Aorta (tissue), 5 donors: ENCODE results near the gene EXOC3L4. TPM values are rescaled to one million over a fixed set of nuclear protein-coding genes. Genes with fewer than 3 reads are reported as not detected.

Source experiments
- ATAC-seq: fragments of 200-7000 bp; cut with Tn5 transposase; one replicate; pipeline ENCODE4 v1.9.1; 2022; ENCODE audit warnings: moderate library complexity; ENCODE audit not compliant: low FRiP score
- DNase-seq, 2 donors: peaks; one replicate each; pipeline ENCODE4 v3.0.0-alpha.2; 2020
- H3K27ac ChIP-seq, 2 donors: one replicate each; pipeline ENCODE4 v1.5.1; 2013; ENCODE audit warnings: low read length in 2 of 2, mild to moderate bottlenecking in 2 of 2, moderate library complexity in 2 of 2, control low read depth in 1 of 2, inconsistent platforms in 1 of 2, low read depth in 1 of 2
- H3K27me3 ChIP-seq, 2 donors: one replicate each; pipeline ENCODE4 v1.6.1; 2013; ENCODE audit warnings: control low read depth in 1 of 2, low read length in 1 of 2, mild to moderate bottlenecking in 1 of 2, moderate library complexity in 1 of 2; ENCODE audit not compliant: insufficient read depth in 2 of 2, control insufficient read depth in 1 of 2
- H3K36me3 ChIP-seq, 2 donors: one replicate each; pipeline ENCODE4 v1.6.1; 2013; ENCODE audit warnings: control low read depth in 1 of 2, low read length in 1 of 2, mild to moderate bottlenecking in 1 of 2; ENCODE audit not compliant: insufficient read depth in 2 of 2, control insufficient read depth in 1 of 2
- H3K4me1 ChIP-seq, 2 donors: one replicate each; pipeline ENCODE4 v1.6.1; 2013; ENCODE audit warnings: low read length in 2 of 2, control low read depth in 1 of 2, mild to moderate bottlenecking in 1 of 2, moderate library complexity in 1 of 2; ENCODE audit not compliant: insufficient read depth in 2 of 2, control insufficient read depth in 1 of 2
- H3K4me3 ChIP-seq, 2 donors: one replicate each; pipeline ENCODE4 v1.5.1; 2013; ENCODE audit warnings: low read length in 2 of 2, control low read depth in 1 of 2, mild to moderate bottlenecking in 1 of 2
- H3K9me3 ChIP-seq: one replicate; pipeline ENCODE4 v1.6.1; 2013; ENCODE audit warnings: mild to moderate bottlenecking, low read length; ENCODE audit not compliant: control insufficient read depth
- WGBS, 2 donors: extraction: QIAGEN DNeasy Blood & Tissue Kit; methylation state at CpG; one replicate each; pipeline ENCODE4 v1.1.7; 2013; 5-methylcytosine and 5-hydroxymethylcytosine counted together
- intact Hi-C, 2 donors: fragments of 100-400 bp; cut with DNase I; formaldehyde crosslinking; loops; one replicate each; pipeline versions ENCODE4 v1.14.2 to v1.15.0; 2022
- polyA plus RNA-seq, 2 donors: library from polyadenylated mRNA; stranded (reverse); fragments of 200-250 nt; gene quantifications; one replicate each; pipeline ENCODE4 v1.2.3, GENCODE V29; 2013
- total RNA-seq, 2 donors: library from RNA; stranded (reverse); fragmentation: NEBNext Ultra II Directional; extraction: Animal tissue kit (Norgen Biotek cat#: 25700); gene quantifications; one replicate each; pipeline ENCODE4 v1.2.1, GENCODE V29; 2021
- donor health status: healthy with polysubstance abuse.
- donor health status: Bipolar disorder and iron deficiency.
- donor health status: DM: no; HTN: no; CAD: no.
- donor health status: DM: no; HTN: no; CAD: no.
- donor health status: DM: yes; HTN: yes; CAD: no.

EXOC3L4 gene
- total and polyA plus RNA-seq, 4 donors = 0.68 to 7.4 (median 4.8) TPM; not detected in 1

DNA sequence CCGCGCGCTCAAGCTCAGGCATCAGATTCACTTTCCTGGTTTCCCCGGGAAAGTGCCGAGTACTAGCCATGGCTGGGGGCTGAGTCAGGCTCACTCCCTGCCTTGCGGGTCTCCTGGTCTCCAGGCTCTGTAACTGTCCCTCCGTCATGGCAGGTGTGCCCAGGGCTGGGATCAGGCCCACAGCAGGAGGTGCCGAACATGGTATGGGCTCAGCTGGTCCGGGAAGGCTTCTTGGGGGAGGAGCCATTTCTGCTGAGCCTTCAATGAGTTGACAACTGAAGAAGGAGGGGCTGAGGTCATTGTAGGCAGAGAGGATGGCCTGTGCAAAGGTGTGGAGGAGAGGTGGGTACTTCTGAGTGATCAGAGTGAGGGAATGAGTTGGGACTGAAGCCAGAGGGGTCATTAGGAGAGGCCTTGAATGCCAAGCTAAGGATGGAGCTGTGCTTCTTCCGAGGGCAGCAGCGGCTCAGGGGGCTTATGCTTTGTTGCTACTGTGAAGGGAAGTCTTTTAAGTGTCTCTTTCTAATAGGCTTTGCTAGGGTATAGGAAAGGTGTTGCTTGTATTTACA is 769 bp downstream of the EXOC3L4 start:
- intact Hi-C loops = no loop called here
- no peaks in the 10 kb centered on the region for H3K27me3 ChIP-seq
- WGBS, 2 donors = 93 to 94% methylated on average over 11 of the region's 11 CpGs
- H3K4me1 ChIP-seq = no peaks in the 10 kb centered on the region
- H3K4me3 ChIP-seq = no peak overlapping the region
- ATAC-seq (no peak), DNase-seq (no peak)
- H3K27ac ChIP-seq = no peak overlapping the region
- no peaks in the 10 kb centered on the region for H3K9me3 ChIP-seq
- no peaks in the 10 kb centered on the region for H3K36me3 ChIP-seq

DNA sequence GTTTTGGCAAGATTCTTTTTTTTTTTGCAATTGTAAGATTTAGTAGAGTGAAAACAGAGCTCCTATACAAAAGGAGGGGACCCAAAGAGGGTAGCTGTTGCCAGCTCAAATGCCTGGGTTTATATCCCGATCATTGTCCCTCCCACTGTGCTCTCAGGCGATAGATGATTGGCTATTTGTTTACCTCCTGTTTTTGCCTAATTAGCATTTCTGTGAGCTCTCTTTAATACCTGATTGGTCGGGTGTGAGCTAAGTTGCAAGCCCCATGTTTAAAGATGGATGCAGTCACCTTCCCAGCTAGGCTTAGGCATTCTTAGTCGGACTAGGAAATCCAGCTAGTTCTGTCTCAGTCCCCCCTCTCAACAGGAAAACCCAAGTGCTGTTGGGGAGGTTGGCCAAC is 1.9 kb downstream of the EXOC3L4 start:
- Histone ChIP-seq H3K4me3 (no peak overlapping the region), H3K27me3 (no peaks in the 10 kb centered on the region), H3K36me3 (no peaks in the 10 kb centered on the region), H3K4me1 (no peaks in the 10 kb centered on the region), H3K9me3 (no peaks in the 10 kb centered on the region), H3K27ac (no peak overlapping the region)
- intact Hi-C loops = no loop called here
- no peak for ATAC-seq
- DNase-seq = no peak
- WGBS, 2 donors = 54 to 74% methylated on average over 4 of the region's 4 CpGs

DNA sequence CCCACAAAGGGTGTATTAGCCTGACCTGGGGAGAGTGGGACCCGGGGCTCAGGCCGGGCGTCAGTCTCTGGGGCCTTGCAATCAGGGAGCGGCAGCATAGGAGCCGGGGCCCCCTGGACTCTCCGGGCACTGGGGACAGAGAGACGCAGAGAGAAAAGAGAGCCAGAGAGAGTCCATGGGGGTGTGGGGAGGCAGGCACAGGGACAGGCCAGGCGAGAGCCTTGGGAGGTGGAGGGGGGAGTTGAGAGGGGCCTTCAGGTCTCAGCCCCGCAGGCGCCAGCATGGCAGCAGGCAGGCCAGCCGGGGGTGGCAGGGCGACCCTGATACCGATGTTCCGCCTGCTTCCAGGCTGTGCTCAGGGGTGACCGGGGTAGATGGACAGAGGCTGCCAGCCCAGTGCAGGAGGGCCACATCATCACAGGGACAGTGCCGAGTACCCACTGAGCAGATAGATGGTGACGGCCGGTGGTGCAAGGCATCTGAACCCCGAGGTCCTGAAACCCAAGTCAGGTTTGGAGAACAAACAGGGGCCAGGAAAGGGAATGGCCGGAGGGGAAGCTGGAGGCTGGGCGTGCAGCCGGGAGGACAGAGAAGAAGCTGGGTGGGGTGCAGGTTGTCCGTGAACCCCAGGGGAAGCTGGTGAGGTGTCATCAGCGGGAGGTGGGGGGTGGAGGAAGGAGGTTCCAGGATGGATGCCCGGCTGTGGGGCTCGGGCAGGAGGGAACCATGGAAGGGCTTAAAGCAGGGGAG is 2.9 kb downstream of the EXOC3L4 start:
- ATAC-seq (no peak), DNase-seq (no peak)
- H3K9me3 ChIP-seq = no peaks in the 10 kb centered on the region
- intact Hi-C loops = no loop called here
- H3K36me3 ChIP-seq = no peaks in the 10 kb centered on the region
- no peaks in the 10 kb centered on the region for H3K27me3 ChIP-seq
- H3K4me1 ChIP-seq = no peaks in the 10 kb centered on the region
- 83 to 87% methylated on average over 25 to 26 of the region's 26 CpGs for WGBS, 2 donors
- no peak overlapping the region for H3K27ac ChIP-seq
- H3K4me3 ChIP-seq = no peak overlapping the region

DNA sequence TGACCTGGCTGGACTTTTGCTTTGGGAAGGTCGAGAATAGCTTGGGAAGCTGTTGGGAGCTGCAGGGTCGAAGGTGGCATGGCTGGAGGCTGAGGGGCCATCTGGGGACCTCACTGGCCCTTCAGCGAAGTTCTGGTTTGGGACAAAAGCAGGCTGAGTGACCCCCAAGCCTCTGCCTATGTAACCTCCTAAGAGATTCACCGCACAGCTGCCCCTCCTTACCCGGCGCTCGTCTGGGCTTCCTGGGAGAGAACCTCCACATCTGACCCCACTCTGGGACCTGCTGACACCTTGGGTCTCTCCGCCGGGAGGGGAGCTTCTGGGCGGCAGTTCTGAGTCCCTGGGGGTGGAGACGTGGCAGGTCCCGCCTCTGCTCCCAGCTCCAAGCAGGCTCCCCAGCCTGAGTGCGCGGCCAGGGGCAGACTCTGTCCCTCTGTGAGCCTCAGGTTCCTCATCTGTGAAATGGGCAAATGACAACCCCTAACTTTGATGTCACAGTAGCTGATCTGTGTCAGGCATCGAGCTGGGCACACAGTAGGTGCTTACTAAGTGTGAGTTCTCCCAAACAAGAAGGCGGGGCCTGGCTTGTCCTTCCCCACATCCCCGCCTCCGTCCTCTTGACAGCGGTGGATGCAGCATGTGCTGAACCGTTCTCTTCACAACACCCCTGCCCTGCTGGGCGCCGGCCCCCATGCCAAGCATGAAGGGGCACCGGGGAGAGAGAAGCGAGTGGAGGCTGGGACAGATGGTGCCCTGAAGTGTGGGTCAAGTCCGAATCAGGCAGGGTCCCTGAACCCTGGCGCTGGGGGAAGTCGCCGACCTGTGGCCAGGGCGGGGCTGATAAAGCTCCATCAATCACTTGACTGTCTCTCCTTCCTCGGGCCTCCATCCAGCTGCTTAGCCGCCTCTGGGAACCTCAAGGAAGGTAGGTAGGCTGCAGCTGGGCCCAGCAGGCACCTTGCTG is 3.8 kb downstream of the EXOC3L4 start:
- Histone ChIP-seq H3K27ac (no peak overlapping the region), H3K27me3 (no peaks in the 10 kb centered on the region), H3K36me3 (no peaks in the 10 kb centered on the region), H3K4me3 (no peak overlapping the region), H3K9me3 (no peaks in the 10 kb centered on the region), H3K4me1 (no peaks in the 10 kb centered on the region)
- DNase-seq = no peak
- no peak for ATAC-seq
- WGBS, 2 donors = 81 to 82% methylated on average over 31 of the region's 31 CpGs
- intact Hi-C loops = no loop called here

DNA sequence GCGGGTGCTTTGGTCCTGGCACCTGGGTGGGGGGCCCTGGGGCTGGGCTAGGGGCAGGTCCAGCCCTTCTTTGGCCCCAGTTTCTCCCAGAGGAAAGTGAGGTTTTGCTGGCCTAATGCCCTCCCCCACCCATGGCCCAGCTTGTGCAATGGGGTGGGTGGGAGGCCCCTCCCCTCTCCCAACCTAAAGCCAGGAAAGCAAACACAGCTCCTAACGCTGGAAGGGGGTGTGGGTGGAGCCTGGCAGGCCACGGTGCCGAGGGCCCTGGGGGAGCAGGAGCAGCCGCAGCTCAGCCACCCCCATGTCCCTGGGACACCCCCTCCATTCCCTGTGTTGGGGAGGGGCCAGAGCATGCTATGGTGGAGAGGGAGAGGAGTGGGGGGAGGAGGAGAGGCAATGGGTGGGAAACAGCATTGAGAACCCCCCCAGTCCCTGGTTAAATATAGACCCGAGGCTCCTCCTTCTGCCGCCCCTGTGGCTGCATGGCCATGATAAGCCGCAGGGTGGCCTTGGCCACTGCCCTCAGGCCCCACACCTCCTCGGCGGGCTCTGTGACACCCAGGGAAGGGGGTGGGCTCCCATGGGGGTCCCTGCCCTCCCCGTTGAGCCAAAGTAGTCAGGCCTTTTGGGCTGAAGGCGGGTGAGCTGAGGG is 4.7 kb downstream of the EXOC3L4 start:
- 56 to 66% methylated on average over 6 to 12 of the region's 12 CpGs for WGBS, 2 donors
- no peak for DNase-seq
- H3K4me3 ChIP-seq = no peak overlapping the region
- intact Hi-C loops = no loop called here
- H3K27me3 ChIP-seq = no peaks in the 10 kb centered on the region
- no peaks in the 10 kb centered on the region for H3K4me1 ChIP-seq
- H3K27ac ChIP-seq = no peak overlapping the region
- no peaks in the 10 kb centered on the region for H3K36me3 ChIP-seq
- H3K9me3 ChIP-seq = no peaks in the 10 kb centered on the region
- no peak for ATAC-seq

- DNase-seq = no peak
- Histone ChIP-seq H3K27me3 (no peaks in the 10 kb centered on the region), H3K9me3 (no peaks in the 10 kb centered on the region), H3K27ac (no peak overlapping the region), H3K4me1 (no peaks in the 10 kb centered on the region), H3K36me3 (no peaks in the 10 kb centered on the region), H3K4me3 (no peak overlapping the region)
- no peak for ATAC-seq
- intact Hi-C loops = no loop called here
- 92 to 97% methylated on average over 8 of the region's 8 CpGs for WGBS, 2 donors
These were observed 5.3 kb downstream of the EXOC3L4 start for GRCh38 chr14:103099733-103100280.

DNA sequence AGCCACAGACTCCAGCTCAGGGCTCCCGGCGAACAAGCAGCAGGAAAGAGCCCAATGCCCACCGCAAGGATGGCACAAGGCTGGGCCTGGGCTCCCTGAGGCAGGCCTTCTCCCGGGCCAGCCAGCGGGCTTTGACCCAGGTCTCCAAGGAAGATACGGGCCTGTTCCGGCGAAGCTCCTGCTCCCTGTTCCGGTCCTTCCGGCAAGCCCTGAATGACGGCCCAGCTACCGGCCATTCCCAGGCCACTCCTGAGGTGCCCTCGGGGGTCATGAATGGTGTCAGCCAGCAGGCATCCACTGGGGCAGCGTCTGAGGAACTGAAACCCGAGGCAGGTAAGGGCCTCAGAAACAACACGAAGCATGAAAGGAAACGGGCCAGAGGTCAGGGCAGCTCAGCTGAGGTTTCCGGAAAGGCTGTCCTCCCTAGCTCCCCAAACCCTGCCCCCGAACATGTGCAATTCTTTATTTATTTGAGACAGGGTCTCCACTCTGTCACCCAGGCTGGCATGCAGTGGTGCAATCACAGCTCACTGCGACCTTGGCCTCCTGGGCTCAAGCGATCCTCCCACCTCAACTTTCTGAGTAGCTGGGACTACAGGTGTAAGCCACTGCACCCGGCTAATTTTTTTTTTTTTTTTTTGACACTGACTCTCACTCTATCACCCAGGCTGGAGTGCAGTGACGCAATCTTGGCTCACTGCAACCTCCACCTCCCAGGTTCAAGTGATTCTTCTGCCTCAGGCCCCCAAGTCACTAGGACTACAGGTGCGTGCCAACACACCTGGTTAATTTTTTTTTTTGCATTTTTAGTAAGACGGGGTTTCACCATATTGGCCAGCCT is 6.0 kb downstream of the EXOC3L4 start:
- WGBS, 2 donors = 90 to 96% methylated on average over 25 of the region's 25 CpGs
- DNase-seq (no peak), ATAC-seq (no peak)
- intact Hi-C loops = no loop called here
- Histone ChIP-seq H3K36me3 (no peaks in the 10 kb centered on the region), H3K4me3 (no peak overlapping the region), H3K4me1 (no peaks in the 10 kb centered on the region), H3K9me3 (no peaks in the 10 kb centered on the region), H3K27me3 (no peaks in the 10 kb centered on the region), H3K27ac (no peak overlapping the region)
